SK-N-SH (cell line): ENCODE results near the gene STMN1. TPM values are rescaled to one million over a fixed set of nuclear protein-coding genes. Genes with fewer than 3 reads are reported as not detected.

Source experiments
- CTCF ChIA-PET: fragments of 300-600, 350-600 bp; formaldehyde crosslinking; extraction: SDS; loops from one replicate; lab custom pipeline; 2021; lab: Yijun Ruan, JAX
- POLR2A ChIA-PET: fragments of 350-600 bp; sonication (Branson Sonifier 250); formaldehyde crosslinking; extraction: SDS; loops from one replicate; lab custom pipeline; 2020; ENCODE audit warnings: antibody characterized with exemption, inconsistent platforms; lab: Yijun Ruan, JAX
- DNase-seq: peaks from one replicate; pipeline ENCODE4 v3.0.0; 2012
- H2AFZ ChIP-seq: fragments of 200-600 bp; sonication (generic); 2 replicates; pipeline ENCODE4 v1.8.1; 2016; ENCODE audit warnings: antibody characterized with exemption, mild to moderate bottlenecking, low read depth
- H3F3A ChIP-seq: fragments of 200-600 bp; sonication (generic); replicated peaks from 2 replicates; pipeline ENCODE3; 2016; ENCODE audit warnings: antibody characterized with exemption, mild to moderate bottlenecking; ENCODE audit not compliant: insufficient read depth
- H3K27ac ChIP-seq, 2 experiments: fragments of 200-500 bp in 1 of 2; fragments of 200-600 bp in 1 of 2; sonication (Bioruptor generic) in 1 of 2; sonication (generic), shearing (Covaris generic) in 1 of 2; 2 replicates each; pipeline versions ENCODE4 v1.5.1 to v1.6.1; 2014 to 2016; ENCODE audit warnings: low read depth in 2 of 2, inconsistent platforms in 1 of 2, low read length in 1 of 2, mild to moderate bottlenecking in 1 of 2, mixed read lengths in 1 of 2
- H3K27me3 ChIP-seq: fragments of 200-600 bp; sonication (generic), shearing (Covaris generic); 2 replicates; pipeline ENCODE4 v1.6.1; 2016; ENCODE audit warnings: mixed run types; ENCODE audit not compliant: insufficient read depth
- H3K36me3 ChIP-seq, 2 experiments: fragments of 200-500 bp in 1 of 2; fragments of 200-600 bp in 1 of 2; sonication (Bioruptor generic) in 1 of 2; sonication (generic) in 1 of 2; replicated peaks in 1 of 2; 2 replicates each; pipeline versions ENCODE3 to v1.5.1; 2014 to 2016; ENCODE audit warnings: low read length in 1 of 2, mild to moderate bottlenecking in 1 of 2; ENCODE audit not compliant: insufficient read depth in 2 of 2, control insufficient read depth in 1 of 2
- H3K4me1 ChIP-seq, 2 experiments: fragments of 200-500 bp in 1 of 2; fragments of 200-600 bp in 1 of 2; sonication (Bioruptor generic) in 1 of 2; sonication (generic), shearing (Covaris generic) in 1 of 2; 2 replicates each; pipeline versions ENCODE4 v1.5.1 to v1.6.1; 2014 to 2016; ENCODE audit warnings: low read depth in 1 of 2, low read length in 1 of 2, mixed run types in 1 of 2; ENCODE audit not compliant: insufficient read depth in 2 of 2, control insufficient read depth in 1 of 2
- H3K4me2 ChIP-seq: fragments of 200-600 bp; sonication (generic), shearing (Covaris generic); 2 replicates; pipeline ENCODE4 v1.6.1; 2017; ENCODE audit warnings: mixed run types
- H3K4me3 ChIP-seq, 2 experiments: fragments of 200-500 bp in 1 of 2; fragments of 200-600 bp in 1 of 2; sonication (Bioruptor generic) in 1 of 2; sonication (generic), shearing (Covaris generic) in 1 of 2; 2 replicates each; pipeline versions ENCODE4 v1.5.1 to v1.8.1; 2014 to 2016; ENCODE audit warnings: low read depth in 2 of 2, inconsistent platforms in 1 of 2, low read length in 1 of 2, mild to moderate bottlenecking in 1 of 2, mixed read lengths in 1 of 2, moderate library complexity in 1 of 2
- H3K79me2 ChIP-seq: fragments of 200-600 bp; sonication (generic); 2 replicates; pipeline ENCODE4 v1.8.1; 2017; ENCODE audit warnings: mild to moderate bottlenecking; ENCODE audit not compliant: insufficient read depth
- H3K9ac ChIP-seq: fragments of 200-600 bp; sonication (generic); 2 replicates; pipeline ENCODE4 v1.6.1; 2017; ENCODE audit warnings: mixed run types
- H3K9me2 ChIP-seq: fragments of 200-600 bp; sonication (generic); 2 replicates; pipeline ENCODE4 v1.6.1; 2017; ENCODE audit warnings: mixed run types
- H3K9me3 ChIP-seq: fragments of 200-600 bp; sonication (generic); 2 replicates; pipeline ENCODE4 v1.6.1; 2017; ENCODE audit warnings: mixed run types, mild to moderate bottlenecking, moderate library complexity
- H4K20me1 ChIP-seq: fragments of 200-600 bp; sonication (generic); 2 replicates; pipeline ENCODE4 v1.6.1; 2017; ENCODE audit warnings: mild to moderate bottlenecking, mixed run types; ENCODE audit not compliant: insufficient read depth
- ELF1 ChIP-seq: IDR thresholded peaks from 2 replicates; pipeline ENCODE4 v1.4.0; 2012
- EZH2phosphoT487 ChIP-seq: fragments of 200-600 bp; sonication (generic); IDR thresholded peaks from 2 replicates; pipeline ENCODE4 v1.6.1; 2017; ENCODE audit warnings: low read depth, mixed run types, mild to moderate bottlenecking, antibody characterized with exemption, moderate library complexity, borderline replicate concordance
- FOXJ3 ChIP-seq: sonication (generic); formaldehyde crosslinking; IDR thresholded peaks from 2 replicates; pipeline ENCODE4 v1.5.1; 2020; ENCODE audit warnings: mild to moderate bottlenecking, missing genetic modification reagents
- MXI1 ChIP-seq: IDR thresholded peaks from 2 replicates; pipeline ENCODE4 v1.6.1; 2012; ENCODE audit warnings: mild to moderate bottlenecking, low read depth, low read length, improper control_type of control experiment
- NRF1 ChIP-seq: IDR thresholded peaks from 2 replicates; pipeline ENCODE4 v1.6.1; 2012; ENCODE audit warnings: low read depth, mild to moderate bottlenecking, low read length
- TCF12 ChIP-seq: IDR thresholded peaks from 2 replicates; pipeline ENCODE4 v1.4.0; 2012
- TEAD4 ChIP-seq: IDR thresholded peaks from 2 replicates; pipeline ENCODE4 v1.4.0; 2012; ENCODE audit warnings: mild to moderate bottlenecking, borderline replicate concordance; ENCODE audit not compliant: insufficient read depth
- WGBS: methylation state at CpG from one replicate; pipeline ENCODE4 v1.1.6; 2017; ENCODE audit warnings: low lambda C conversion rate; 5-methylcytosine and 5-hydroxymethylcytosine counted together
- polyA plus RNA-seq, 3 experiments: library from polyadenylated mRNA; depleted of rRNA; stranded (reverse); fragments of >200 nt; gene quantifications; 2 replicates each; pipeline ENCODE4 v1.2.3, GENCODE V29; 2012
- small RNA-seq, 7 experiments: library from RNA; depleted of rRNA; stranded (forward); fragments of <200 nt; gene quantifications; one replicate each; pipeline ENCODE3, GENCODE V24; 2012
- TF ChIP-seq, protein P1 (sequence below): IDR thresholded peaks from 2 replicates; pipeline ENCODE4; 2012
- TF ChIP-seq, protein P2 (sequence below): fragments of 200-600 bp; sonication (generic); IDR thresholded peaks from 2 replicates; pipeline ENCODE4 v1.6.1; 2017; ENCODE audit warnings: antibody characterized with exemption, mild to moderate bottlenecking, moderate library complexity
- TF ChIP-seq, protein P3 (sequence below): IDR thresholded peaks from 2 replicates; pipeline ENCODE4 v1.4.0; 2012; ENCODE audit warnings: low read depth

The STMN1 gene
- polyA plus RNA-seq, 1 of the 3 experiments (the other 2 are of a cell fraction): 143 TPM

DNA sequence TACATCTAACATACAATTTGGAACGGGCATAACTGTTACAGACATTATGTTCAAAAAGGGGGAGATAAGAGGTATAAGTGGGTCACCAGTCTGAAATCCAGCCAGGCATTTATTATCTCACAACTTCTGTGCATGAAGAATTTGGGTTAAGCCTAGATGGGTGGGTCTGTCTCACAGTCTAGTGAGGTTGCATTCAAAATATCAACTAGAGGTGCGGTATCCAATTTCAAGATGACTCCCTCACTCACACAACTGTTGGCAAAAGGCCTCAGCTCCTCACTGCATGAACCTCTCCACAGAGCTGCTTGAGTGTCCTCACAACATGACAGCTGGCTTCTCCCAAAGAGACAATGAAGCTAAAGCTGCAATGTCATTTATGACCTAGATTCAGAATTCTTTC, 51.7 kb downstream of the STMN1 start:
- WGBS: 83% methylated on average over 2 of the region's 2 CpGs
- Histone ChIP-seq H3K27ac (no peak overlapping the region), H3K4me2 (no peak overlapping the region), H4K20me1 (no peaks in the 10 kb centered on the region), H3K9ac (no peak overlapping the region), H3F3A (no peaks in the 10 kb centered on the region), H3K4me3 (no peak overlapping the region), H2AFZ (no peak overlapping the region), H3K9me3 (0 out of 2 replicates have a peak, but pooled peaks cover 7% of the 10 kb centered on the region), H3K4me1 (peaks cover 0 to 6% of the 10 kb centered on the region in 2 experiments; a peak in 1 of 4 replicates), H3K79me2 (peaks cover 36% of the 10 kb centered on the region), H3K27me3 (no peaks in the 10 kb centered on the region), H3K36me3 (no peaks in the 10 kb centered on the region), H3K9me2 (no peaks in the 10 kb centered on the region)
- no peak for DNase-seq
- POLR2A ChIA-PET: no interaction called here
- CTCF ChIA-PET: interaction anchor here (1.0 kb wide), 1 partner anchor 33 kb away, joined by 3 read pairs; no protein-coding TSS in a partner anchor
- TF ChIP-seq ELF1 (no peak), EZH2phosphoT487 (no peak), FOXJ3 (CRISPR knock-in tag) (no peak), MXI1 (no peak), TCF12 (no peak), TEAD4 (no peak), NRF1 (no peak)
- TF ChIP-seq, protein P1, sequence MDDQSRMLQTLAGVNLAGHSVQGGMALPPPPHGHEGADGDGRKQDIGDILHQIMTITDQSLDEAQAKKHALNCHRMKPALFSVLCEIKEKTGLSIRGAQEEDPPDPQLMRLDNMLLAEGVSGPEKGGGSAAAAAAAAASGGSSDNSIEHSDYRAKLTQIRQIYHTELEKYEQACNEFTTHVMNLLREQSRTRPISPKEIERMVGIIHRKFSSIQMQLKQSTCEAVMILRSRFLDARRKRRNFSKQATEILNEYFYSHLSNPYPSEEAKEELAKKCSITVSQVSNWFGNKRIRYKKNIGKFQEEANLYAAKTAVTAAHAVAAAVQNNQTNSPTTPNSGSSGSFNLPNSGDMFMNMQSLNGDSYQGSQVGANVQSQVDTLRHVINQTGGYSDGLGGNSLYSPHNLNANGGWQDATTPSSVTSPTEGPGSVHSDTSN: no peak
- TF ChIP-seq, protein P2, sequence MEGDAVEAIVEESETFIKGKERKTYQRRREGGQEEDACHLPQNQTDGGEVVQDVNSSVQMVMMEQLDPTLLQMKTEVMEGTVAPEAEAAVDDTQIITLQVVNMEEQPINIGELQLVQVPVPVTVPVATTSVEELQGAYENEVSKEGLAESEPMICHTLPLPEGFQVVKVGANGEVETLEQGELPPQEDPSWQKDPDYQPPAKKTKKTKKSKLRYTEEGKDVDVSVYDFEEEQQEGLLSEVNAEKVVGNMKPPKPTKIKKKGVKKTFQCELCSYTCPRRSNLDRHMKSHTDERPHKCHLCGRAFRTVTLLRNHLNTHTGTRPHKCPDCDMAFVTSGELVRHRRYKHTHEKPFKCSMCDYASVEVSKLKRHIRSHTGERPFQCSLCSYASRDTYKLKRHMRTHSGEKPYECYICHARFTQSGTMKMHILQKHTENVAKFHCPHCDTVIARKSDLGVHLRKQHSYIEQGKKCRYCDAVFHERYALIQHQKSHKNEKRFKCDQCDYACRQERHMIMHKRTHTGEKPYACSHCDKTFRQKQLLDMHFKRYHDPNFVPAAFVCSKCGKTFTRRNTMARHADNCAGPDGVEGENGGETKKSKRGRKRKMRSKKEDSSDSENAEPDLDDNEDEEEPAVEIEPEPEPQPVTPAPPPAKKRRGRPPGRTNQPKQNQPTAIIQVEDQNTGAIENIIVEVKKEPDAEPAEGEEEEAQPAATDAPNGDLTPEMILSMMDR: no peak
- TF ChIP-seq, protein P3, sequence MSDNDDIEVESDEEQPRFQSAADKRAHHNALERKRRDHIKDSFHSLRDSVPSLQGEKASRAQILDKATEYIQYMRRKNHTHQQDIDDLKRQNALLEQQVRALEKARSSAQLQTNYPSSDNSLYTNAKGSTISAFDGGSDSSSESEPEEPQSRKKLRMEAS: no peak

Small RNAs within 50 kb of the gene (small RNA-seq; reads per million reads assigned to genes)
- 0 reads per million in 7 experiments for gene AL033528.1
- gene RF00019: 0 reads per million in 7 experiments
- gene SNRPFP2: 0 reads per million in 7 experiments

Other genes with a start within 250 kb of the STMN1 start
- gene SELENON, start 106.2 kb downstream of the STMN1 start, polyA plus RNA-seq (2012; rRNA removed): 32.7 and 56.2 TPM in 2 replicates
- 53.6 and 61.2 TPM in 2 replicates for gene MTFR1L, start 86.5 kb downstream of the STMN1 start, polyA plus RNA-seq (2012; rRNA removed)
- 1.9 TPM in 2 replicates for gene AUNIP, start 47.0 kb downstream of the STMN1 start, polyA plus RNA-seq (2012; rRNA removed)
- 5.6 and 7.0 TPM in 2 replicates for gene PAQR7, start 30.7 kb downstream of the STMN1 start, polyA plus RNA-seq (2012; rRNA removed)
- gene PAFAH2, start 91.6 kb upstream of the STMN1 start, polyA plus RNA-seq (2012; rRNA removed): 10.8 and 16.0 TPM in 2 replicates
- gene EXTL1, start 115.4 kb upstream of the STMN1 start, polyA plus RNA-seq (2012; rRNA removed): 0.58 and 1.1 TPM in 2 replicates
- not detected in 2 replicates for gene SLC30A2, start 139.7 kb upstream of the STMN1 start, polyA plus RNA-seq (2012; rRNA removed)
- gene TRIM63, start 161.2 kb upstream of the STMN1 start, polyA plus RNA-seq (2012; rRNA removed): not detected in 2 replicates
- 1.2 and 1.3 TPM in 2 replicates for gene PDIK1L, start 205.4 kb upstream of the STMN1 start, polyA plus RNA-seq (2012; rRNA removed)